HG03432 (cell line): ENCODE measurements around the gene SCIN.
A peak's percentile ranks its signal among the peaks of the same experiment; 100 is the strongest.

ENCODE experiments used
- ATAC-seq: cut with Tn5 transposase; IDR thresholded peaks from one replicate; pipeline ENCODE4 v1.9.1; 2021; ENCODE audit warnings: mild to moderate bottlenecking, moderate library complexity; ENCODE audit not compliant: unreplicated experiment

Gene SCIN

DNA sequence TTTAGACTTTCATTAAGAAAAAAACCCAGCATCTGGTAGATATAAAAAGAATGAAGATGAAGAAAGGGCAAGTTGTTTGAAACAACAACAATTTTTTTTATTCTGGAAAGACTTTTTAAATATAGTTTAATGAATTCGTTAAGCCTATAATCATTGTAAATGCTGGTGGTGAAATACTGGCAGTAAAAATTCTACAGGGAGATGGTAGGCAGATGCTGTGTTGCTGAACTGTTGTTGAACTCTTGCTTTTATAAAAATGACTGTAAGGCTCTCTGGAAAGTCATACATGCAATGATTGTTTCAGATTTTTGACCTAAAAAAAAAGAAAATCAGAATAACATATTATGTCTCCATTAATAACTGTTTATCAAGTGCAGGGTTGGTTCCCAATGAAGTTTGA lies 39.0 kb downstream of the SCIN start:
- ATAC-seq, result no peak

DNA sequence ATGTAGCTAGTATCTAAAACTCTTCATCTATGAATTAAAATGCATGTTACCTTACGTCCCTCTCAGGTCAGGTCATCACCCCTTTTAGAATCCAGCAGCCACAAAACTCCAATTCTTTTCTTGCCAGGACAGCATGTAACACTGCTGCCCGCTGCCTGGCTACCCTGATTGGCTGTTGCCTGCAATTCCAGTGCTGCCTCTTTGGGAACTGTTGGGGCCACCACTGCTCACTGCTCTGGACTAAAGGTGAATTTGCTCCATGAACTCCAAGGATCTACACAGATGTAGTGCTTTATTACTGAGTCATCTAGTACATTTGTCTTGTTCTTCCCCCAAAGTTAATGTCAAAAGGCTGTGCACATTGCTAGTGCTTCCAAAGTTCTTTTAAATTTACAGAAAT lies 40.4 kb downstream of the SCIN start:
- ATAC-seq, result no peak

DNA sequence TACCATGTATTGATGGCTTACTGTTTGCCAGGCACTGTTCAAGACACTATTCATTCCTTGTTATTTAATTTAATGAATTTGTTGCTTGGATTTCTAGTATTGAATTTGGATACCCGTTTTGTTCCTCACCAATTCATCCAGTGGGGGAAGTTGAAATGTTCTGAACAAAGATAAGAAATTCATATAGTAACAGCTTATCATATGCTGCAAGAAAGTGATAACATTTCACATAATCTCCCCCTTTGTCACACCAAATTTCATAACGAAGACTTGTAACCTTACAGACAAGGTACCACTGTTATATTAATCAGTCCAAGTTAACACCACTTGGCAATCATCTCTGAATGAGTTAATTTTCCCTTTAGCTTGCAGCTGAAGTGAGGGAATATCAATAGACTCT lies 42.1 kb downstream of the SCIN start:
- ATAC-seq, result no peak

DNA sequence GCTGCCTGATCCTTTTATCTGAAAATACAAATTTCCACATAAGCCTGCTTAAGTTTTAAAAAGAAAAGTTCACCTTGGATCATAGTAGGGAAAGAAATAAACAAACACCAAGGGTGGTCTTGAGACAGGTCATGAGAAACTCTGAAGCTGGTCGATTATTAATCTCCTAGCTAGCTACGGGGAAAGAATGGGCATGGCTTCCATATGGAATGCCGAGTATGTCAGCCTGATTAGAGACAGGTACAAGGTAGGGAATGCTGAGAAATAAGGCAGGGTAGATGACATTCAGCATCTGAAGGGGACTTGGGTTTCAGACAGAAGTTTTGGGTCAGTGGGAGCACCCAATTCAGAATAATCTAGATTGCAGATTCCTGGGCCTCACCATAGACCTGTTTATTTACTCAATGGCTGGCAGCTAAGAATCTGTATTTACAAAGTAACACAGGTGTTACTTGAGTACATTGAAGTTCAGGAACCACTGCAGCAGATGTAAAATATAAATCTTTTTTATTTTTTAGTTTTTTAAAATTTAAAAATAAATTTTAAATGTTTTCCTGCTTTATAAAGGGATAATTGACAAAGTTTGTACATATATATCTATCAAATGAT lies 49.0 kb downstream of the SCIN start:
- ATAC-seq, result no peak

DNA sequence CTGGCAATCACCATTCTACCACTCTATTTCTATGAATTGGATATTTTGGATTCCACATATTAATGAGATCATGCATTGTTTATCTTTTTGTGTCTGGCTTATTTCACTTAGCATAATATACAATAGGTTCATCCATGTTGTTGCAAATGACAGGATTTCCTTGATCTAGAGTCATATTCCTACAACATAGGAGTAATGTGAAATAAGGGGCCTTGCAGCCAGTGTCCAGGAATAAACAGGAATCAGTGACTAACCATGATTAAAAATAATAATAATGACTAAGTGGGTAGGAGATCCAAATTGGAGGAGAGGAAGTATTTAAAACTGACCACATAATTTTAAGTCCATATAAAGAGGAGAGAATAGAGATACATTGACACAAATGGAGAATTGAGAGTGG lies 49.9 kb downstream of the SCIN start:
- ATAC-seq, result no peak

DNA sequence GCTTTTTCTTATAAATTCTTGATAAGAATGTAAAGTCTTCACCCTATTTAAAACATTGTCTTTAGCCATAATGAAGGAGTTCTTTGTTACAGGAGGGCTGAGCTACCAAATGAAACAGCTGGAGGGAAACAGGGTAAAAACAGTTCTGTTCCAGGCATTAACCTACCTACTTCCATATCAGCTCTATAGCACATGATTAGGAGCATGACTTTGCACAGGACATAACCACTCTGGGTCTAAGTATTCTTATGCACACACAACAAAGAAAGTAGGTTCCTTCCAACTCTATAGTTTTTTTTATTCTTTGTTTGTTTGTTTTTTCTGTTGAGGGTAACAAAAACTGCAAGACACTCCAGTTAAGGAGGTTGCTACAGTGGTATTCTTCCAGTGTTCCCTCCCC lies 52.7 kb downstream of the SCIN start:
- no peak for ATAC-seq

DNA sequence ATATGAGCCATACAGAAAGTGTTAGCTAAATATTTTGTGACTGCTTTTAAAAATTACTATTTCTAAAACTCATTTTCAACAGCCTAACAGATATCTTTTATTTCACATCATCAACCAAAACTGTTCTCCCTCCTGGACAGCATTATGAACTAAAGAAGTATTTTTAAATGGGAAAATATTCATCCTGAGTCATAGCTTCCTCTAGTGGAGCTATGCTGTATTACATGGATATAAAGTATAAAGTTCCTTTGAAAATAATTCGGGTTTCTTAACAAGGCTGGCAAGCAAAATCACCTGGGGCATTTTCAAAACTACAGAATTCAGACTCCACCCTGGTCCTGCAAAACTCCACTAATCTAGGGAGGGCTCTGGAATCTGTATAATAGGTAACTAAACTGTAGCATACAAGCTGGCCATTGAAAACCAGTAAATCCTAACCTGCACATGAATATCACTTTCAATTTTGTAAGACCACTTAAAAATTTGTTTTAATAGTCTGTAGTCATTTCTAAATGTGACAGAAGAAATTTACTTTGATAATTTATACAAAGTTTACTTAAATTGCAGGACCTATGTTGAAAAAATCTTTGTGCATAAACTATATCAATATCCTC lies 53.5 kb downstream of the SCIN start:
- peak; percentile 76 for ATAC-seq

DNA sequence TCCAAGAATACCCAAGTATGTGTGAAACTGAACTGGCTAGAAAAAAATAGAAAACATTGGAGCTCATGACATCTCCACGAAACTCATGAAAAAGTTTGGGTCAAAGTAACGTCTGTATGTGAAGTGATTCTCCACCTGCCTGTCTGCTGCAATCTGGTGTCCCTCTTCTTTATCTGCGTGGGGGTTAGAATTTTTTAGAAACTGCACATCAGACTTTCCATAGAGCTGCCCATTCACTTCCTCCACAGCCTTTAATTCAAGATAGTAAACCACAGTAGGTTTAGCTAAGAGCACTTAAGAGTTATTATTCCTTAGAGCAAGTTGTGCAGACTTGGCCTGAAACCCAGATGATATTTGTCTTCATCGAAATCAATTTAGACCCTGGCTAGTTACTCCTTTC lies 55.3 kb downstream of the SCIN start:
- ATAC-seq, result no peak

DNA sequence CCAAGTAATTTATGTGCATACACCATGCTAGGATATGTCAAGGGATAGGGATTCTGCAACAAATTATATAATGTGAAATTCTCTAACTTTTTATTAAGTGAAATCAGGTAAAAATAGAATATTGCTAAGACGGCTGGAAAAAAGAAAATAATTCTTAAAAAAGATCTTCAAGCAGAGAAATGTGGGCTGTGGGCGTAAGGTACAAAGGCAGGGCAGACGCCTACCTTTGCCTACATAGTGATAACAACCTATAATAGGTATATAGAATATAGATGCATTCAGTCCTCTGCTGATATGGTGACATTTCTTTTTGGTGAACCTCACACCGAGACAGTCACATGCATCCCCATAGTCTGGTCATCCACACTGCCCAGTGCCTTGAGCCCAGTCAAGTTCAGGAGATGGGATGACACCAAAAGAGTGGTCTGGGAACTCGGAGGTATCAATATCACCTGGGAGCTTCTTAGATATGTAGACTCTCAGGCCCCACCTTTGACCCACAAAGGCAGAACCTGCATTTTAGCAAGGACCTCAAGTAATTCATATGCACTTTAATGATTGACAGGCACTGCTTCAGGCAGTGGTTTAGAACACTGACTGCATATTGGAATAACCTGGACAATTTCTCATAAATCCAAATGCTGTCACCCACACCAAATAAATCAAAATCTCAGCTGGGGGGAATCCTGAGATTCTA lies 59.4 kb downstream of the SCIN start:
- ATAC-seq, result no peak

DNA sequence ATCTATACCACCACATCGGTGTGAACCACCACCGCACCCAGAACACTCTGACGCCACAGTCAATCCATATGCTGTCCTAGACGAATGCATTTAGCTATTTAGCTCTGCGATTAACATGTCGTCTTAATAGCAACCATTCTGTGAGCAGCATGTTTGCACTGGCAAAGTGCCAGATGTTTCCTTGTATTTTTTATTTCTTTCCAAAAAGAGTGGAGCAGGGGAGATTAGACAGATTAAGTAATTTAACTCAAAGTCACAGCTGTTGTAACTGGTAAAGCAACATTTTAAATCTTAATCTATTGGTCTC lies 59.9 kb downstream of the SCIN start:
- ATAC-seq, result no peak

DNA sequence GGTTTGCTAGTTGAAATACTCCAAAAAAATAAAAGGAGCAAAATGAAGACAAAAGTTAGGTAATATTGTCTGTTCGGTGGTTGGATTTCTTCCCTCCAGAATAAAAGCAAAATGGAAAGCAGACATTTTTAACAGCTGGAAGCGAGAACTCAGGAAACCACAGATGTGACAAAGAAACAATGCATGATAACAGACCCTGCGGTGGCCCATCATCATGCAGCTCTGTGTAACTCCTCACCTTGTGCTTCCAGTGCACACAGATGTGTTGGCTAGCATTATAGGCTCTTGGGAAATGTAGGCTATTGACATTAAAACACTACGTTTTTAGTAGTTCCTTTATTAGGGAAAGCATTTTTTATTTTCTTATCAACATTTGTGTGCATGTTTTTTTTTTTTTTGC lies 63.1 kb downstream of the SCIN start:
- no peak for ATAC-seq

DNA sequence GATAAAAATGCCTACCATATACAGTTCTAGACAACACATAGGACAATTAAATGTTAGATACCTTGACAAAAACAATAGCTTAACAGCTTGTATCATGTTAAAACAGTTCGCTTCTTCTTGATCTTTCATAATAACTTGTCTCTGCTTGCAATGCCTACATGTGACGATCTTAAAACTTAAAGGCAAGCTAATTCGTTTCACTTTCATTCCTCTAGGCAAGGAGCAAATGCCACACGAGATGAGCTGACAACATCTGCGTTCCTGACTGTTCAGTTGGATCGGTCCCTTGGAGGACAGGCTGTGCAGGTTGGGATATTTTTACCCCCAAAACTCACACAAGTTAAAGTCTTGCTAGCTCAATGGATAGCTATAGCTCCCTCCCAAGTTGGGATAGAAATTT lies 65.3 kb downstream of the SCIN start:
- ATAC-seq, result peak; percentile 79

DNA sequence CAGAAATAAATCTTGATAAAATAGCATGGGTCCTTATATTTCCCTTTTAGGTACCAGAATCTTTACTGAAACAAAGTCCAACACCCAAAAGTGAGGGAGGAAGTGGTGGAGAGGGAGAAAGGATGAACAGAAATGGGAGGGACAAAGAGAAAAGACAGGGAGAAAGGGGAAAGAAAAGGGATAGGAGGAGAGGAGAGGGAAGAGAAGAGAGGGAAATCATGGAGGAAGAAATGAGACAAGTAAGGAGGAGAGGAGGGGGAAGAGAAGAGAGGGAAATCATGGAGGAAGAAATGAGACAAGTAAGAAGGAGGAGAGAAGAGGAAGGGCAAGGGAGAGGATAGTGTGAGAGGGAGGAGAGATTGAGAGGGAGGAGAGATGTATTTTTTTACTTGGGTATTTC lies 66.8 kb downstream of the SCIN start:
- ATAC-seq, result no peak

DNA sequence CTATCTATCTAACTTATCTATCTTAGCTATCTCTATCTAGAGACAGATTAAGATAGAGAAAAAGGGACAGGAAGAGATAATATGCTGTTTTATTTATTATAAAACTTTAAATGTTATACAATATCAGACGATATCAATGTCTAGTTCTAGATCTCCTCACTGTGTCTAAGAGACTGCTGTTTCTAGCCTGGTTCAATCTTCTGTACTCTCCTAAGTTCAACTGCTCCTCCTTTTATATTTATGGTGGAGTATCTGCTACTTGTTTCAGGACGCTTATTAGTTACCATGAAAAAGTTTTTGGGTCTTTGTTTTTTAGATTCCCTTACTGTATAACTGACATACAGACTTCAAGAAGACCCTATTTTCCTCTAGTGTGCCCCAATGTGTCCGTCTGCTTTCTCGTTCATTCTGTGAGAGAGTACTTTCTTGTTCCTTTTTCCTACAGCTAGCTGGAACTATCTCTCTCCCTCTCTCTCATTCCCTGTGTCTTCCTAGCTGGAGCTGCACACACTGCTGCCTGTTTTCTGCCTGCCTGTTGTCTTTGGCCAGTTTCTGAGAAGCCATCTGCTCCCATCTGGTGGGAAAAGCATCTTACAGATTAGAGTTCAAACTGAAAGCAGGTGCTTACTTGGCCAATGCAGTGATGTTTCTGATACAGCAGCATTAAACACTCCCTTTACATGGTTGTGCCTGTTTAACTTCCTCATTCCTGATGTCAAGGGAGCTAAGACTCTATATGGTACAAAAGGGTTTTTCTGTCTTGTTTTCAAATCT lies 67.5 kb downstream of the SCIN start:
- peak; percentile 53 for ATAC-seq

DNA sequence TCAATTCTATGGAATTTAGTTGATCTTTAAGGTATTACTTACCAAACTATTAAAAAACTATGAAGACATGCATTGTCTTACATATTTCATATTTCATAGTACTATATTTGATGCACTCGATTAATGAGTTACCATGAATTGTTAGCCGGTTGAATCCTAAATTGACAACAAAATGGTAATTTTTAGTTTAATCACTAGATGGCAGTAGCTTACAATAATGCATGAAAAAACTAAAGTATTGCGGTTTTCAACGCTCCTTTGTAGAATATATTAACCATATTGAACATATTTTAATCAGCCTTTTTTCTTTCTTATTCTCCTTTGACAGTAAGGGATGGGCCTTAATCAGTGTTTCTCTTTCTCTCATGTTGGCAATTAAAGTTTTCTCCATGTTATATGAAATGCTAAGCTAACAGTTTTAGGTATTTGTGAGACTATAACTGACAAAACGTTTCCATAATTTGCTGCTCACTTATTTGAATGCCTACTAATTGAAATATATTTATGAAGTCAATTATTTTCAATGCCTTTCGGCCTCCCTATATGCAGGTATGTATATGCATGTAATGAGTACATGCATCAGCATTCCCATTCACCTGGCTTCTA lies 68.4 kb downstream of the SCIN start:
- ATAC-seq, result peak; percentile 42

DNA sequence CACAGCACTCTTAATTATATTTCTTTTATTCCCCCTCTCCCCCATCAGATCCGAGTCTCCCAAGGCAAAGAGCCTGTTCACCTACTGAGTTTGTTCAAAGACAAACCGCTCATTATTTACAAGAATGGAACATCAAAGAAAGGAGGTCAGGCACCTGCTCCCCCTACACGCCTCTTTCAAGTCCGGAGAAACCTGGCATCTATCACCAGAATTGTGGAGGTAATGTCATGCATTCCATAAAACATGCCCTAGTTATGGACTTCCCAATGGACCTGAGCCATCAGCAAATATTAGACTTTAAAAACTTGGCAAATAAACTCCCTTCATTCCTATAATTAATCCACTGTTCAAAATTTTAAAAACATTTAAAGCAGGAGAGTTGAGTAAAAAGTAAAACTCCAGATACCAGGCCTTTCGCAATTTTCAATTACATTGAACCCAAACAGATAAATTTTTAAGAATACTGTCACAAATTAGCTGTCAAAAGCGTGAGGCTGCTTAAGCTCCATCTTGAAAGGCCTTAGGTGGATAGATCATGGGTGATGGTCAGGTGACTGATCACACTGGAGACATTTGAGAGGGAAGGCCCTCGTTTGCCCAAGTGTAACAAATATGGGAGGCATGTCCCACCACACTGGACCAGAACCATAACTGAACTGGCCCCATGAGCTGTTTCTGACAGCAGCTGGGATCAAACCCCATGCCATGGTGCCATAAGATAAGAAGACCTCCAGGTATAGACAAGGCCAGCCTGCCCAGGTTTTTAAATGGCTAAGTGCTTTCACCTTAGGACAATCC lies 70.0 kb downstream of the SCIN start:
- ATAC-seq, result no peak

DNA sequence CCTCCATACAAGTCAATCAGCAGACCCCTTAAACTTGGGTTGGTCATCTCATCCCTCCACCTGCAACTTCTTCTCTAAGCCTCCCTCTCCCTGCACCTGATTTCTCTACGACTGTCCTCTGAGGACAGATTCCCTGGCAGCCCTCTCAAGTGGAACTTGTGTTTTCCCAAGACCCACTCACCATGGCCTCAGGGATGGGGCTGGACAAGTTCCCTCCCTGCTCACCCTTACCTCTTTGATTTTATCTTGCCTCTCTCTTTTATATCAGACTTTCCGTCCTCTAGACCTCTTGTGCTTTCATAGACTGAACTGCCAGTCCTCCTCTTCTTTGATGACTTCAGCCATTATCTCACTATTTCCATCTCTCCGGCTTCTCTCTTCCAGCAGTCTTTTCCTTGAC lies 70.7 kb downstream of the SCIN start:
- no peak for ATAC-seq

DNA sequence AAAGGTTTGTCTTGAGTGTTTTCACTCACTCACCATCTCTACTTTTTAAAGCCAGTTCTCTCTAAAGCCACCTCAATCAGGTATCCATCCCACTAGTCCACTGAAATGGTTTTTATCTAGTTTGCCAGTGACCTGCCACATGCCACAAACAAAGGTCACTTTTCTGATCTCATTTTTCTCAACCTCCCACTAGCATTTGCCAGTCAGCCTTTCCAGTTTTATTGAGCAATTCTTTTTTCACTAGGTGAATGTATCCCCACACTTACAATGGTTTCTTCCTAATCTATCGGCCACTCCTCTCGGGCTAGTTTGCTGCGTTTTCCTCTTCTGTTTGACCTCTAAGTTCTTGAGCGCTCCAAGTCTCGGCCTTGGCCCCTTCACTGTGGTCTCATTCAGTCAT lies 72.0 kb downstream of the SCIN start:
- ATAC-seq, result no peak

DNA sequence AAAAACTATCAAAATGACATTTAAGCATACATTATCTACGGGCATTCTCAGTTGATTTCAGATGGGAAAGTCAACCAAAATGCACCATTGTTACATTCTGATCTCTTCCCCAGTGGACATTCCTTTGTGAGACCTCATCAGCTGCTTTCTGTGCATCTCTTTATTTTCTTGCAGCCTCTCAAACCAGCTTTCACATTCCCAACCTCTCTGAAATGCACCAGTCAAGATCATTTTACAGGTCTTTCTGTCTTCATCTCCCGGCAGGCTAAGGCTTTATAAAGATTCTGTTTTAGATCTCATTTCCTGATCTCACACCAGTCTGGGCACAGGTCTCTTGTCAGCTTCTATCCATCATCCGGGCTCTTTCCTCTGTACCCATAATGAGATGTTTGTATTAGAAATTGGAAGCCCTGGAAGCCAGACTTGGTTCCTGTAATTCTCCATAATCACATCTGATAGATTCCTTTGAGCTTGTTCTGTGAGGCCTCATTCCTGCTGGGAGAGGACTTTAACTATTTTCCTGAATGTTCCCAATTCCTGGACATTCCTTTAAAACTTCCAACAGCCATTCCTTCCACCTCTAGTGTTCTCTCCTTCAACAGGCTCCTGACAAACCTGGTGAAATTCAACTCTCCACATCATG lies 72.6 kb downstream of the SCIN start:
- ATAC-seq, result no peak

DNA sequence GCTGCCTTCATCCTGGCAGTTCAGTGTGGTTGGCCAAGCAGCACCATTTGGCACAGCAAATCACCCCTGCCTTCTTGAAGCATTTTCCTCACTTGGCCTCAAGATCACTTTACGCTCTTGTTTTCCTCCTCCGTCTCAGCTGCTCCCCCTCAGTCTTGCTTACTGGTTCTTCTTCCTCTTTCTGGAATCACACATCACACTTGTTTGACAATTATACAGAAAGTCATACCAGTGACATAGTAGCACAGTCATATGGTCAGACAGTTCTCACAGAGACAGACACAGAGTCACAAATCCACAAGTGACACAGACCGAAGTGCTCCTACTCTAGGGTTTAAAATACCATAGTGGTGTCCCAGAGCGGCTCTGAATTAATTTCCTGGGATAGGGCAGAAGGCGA lies 73.1 kb downstream of the SCIN start:
- ATAC-seq, result no peak
